Activated CD4-positive, alpha-beta memory T cell treated with anti-CD3 and anti-CD28 coated beads for 36 hours (primary cell): ENCODE measurements around the gene LPP. TPM values are rescaled to one million over a fixed set of nuclear protein-coding genes. Genes with fewer than 3 reads are reported as not detected.

Source experiments
- CTCF ChIA-PET: fragments of 350-600 bp; sonication (Branson Sonifier 250); formaldehyde crosslinking; loops from one replicate; lab custom pipeline; 2021; ENCODE audit warnings: antibody characterized with exemption, inconsistent platforms; lab: Charles Lee
- POLR2A ChIA-PET: fragments of 350-600 bp; sonication (Branson Sonifier 250); formaldehyde crosslinking; loops from one replicate; lab custom pipeline; 2021; ENCODE audit warnings: antibody characterized with exemption; lab: Charles Lee
- DNase-seq: peaks from one replicate; pipeline ENCODE4 v3.0.0-alpha.2; 2020
- H3K27ac Mint-ChIP-seq: one replicate; pipeline ENCODE4 v1.8.0; 2021; ENCODE audit warnings: mixed read lengths
- H3K27me3 Mint-ChIP-seq: one replicate; pipeline ENCODE4 v1.8.0; 2021; ENCODE audit warnings: mixed read lengths
- H3K36me3 Mint-ChIP-seq: one replicate; pipeline ENCODE4 v1.8.0; 2021; ENCODE audit warnings: mixed read lengths
- H3K4me1 Mint-ChIP-seq: one replicate; pipeline ENCODE4 v1.8.0; 2021; ENCODE audit warnings: low read depth, mixed read lengths
- H3K4me3 Mint-ChIP-seq: one replicate; pipeline ENCODE4 v1.8.0; 2021; ENCODE audit warnings: mild to moderate bottlenecking, mixed read lengths
- H3K9me3 Mint-ChIP-seq: one replicate; pipeline ENCODE4 v1.8.0; 2021; ENCODE audit warnings: mixed read lengths
- intact Hi-C: fragments of 100-400 bp; cut with micrococcal nuclease; formaldehyde crosslinking; loops from one replicate; pipeline ENCODE4 v1.15.1; 2023
- total RNA-seq, 2 experiments: library from RNA; stranded (reverse); gene quantifications; one replicate each; pipeline ENCODE4 v1.2.3, GENCODE V29; 2021

LPP gene
- total RNA-seq, 2 experiments from 2014 or later, result 41.0 to 43.6 TPM

GRCh38 chr3:188578576-188579363 lies 424.8 kb downstream of the LPP start:
- H3K27ac Mint-ChIP-seq, result no peak overlapping the region

GRCh38 chr3:188580223-188580622 lies 426.3 kb downstream of the LPP start:
- POLR2A ChIA-PET, result no interaction called here
- intact Hi-C loops, result loop anchor here (5.0 to 10.0 kb wide), 4 partner anchors 145 to 655 kb away; no protein-coding TSS in a partner anchor

More at GRCh38 chr3:188578576-188579363, 424.8 kb downstream of the LPP start:
- DNase-seq, result peak; percentile 48
- ChIA-PET CTCF (no interaction called here), POLR2A (no interaction called here)
- Mint-ChIP-seq H3K4me1 (peaks cover 12% of the 10 kb centered on the region), H3K4me3 (no peak overlapping the region), H3K36me3 (peaks cover 6% of the 10 kb centered on the region), H3K27me3 (no peaks in the 10 kb centered on the region), H3K9me3 (no peaks in the 10 kb centered on the region)
- intact Hi-C loops, result no loop called here

GRCh38 chr3:188580659-188581058 lies 426.7 kb downstream of the LPP start:
- H3K4me3 Mint-ChIP-seq, result no peak overlapping the region
- peaks cover 21% of the 10 kb centered on the region for H3K4me1 Mint-ChIP-seq
- peaks cover 6% of the 10 kb centered on the region for H3K36me3 Mint-ChIP-seq
- H3K27me3 Mint-ChIP-seq, result no peaks in the 10 kb centered on the region
- H3K9me3 Mint-ChIP-seq, result no peaks in the 10 kb centered on the region
- ChIA-PET POLR2A (no interaction called here), CTCF (no interaction called here)
- DNase-seq, result no peak
- H3K27ac Mint-ChIP-seq, result no peak overlapping the region
- intact Hi-C loops, result loop anchor here (5.0 to 10.0 kb wide), 4 partner anchors 144 to 656 kb away; no protein-coding TSS in a partner anchor

More at GRCh38 chr3:188580223-188580622, 426.3 kb downstream of the LPP start:
- Mint-ChIP-seq H3K4me1 (peaks cover 19% of the 10 kb centered on the region), H3K36me3 (peaks cover 6% of the 10 kb centered on the region), H3K27ac (no peak overlapping the region), H3K4me3 (no peak overlapping the region), H3K27me3 (no peaks in the 10 kb centered on the region), H3K9me3 (no peaks in the 10 kb centered on the region)
- no peak for DNase-seq
- CTCF ChIA-PET, result no interaction called here

GRCh38 chr3:188581365-188581764 lies 427.4 kb downstream of the LPP start:
- Mint-ChIP-seq H3K4me1 (peaks cover 21% of the 10 kb centered on the region), H3K27me3 (no peaks in the 10 kb centered on the region), H3K4me3 (no peak overlapping the region), H3K27ac (no peak overlapping the region), H3K36me3 (peaks cover 2% of the 10 kb centered on the region), H3K9me3 (no peaks in the 10 kb centered on the region)
- ChIA-PET CTCF (no interaction called here), POLR2A (no interaction called here)
- intact Hi-C loops, result loop anchor here (5.0 to 10.0 kb wide), 4 partner anchors 143 to 657 kb away; no protein-coding TSS in a partner anchor
- DNase-seq, result no peak

GRCh38 chr3:188581792-188582191 lies 427.8 kb downstream of the LPP start:
- DNase-seq, result no peak
- H3K9me3 Mint-ChIP-seq, result no peaks in the 10 kb centered on the region
- POLR2A ChIA-PET, result no interaction called here
- no peak overlapping the region for H3K27ac Mint-ChIP-seq
- CTCF ChIA-PET, result interaction anchor here (1.0 kb wide), 1 partner anchor 842 kb away, joined by 3 read pairs; no protein-coding TSS in a partner anchor
- no peaks in the 10 kb centered on the region for H3K27me3 Mint-ChIP-seq
- intact Hi-C loops, result loop anchor here (2.0 to 10.0 kb wide), 5 partner anchors 143 to 839 kb away; no protein-coding TSS in a partner anchor
- H3K4me1 Mint-ChIP-seq, result peaks cover 21% of the 10 kb centered on the region
- H3K36me3 Mint-ChIP-seq, result no peaks in the 10 kb centered on the region
- H3K4me3 Mint-ChIP-seq, result no peak overlapping the region

GRCh38 chr3:188583341-188584161 lies 429.6 kb downstream of the LPP start:
- ChIA-PET CTCF (interaction anchor here (1.1 to 2.7 kb wide), 3 partner anchors 166 to 843 kb away, joined by 3 to 21 read pairs (median 7); no protein-coding TSS in a partner anchor), POLR2A (interaction anchor here (0.8 to 1.2 kb wide), 2 partner anchors 204 to 843 kb away, joined by 3 to 5 read pairs; no protein-coding TSS in a partner anchor)
- Mint-ChIP-seq H3K4me3 (no peak overlapping the region), H3K9me3 (no peaks in the 10 kb centered on the region), H3K27me3 (no peaks in the 10 kb centered on the region), H3K27ac (no peak overlapping the region), H3K4me1 (peaks cover 19% of the 10 kb centered on the region), H3K36me3 (no peaks in the 10 kb centered on the region)
- intact Hi-C loops, result loop anchor here (1.0 to 10.0 kb wide), 8 partner anchors 117 to 841 kb away; no protein-coding TSS in a partner anchor
- peak; percentile 35 for DNase-seq

- CTCF ChIA-PET, result interaction anchor here (1.1 to 2.7 kb wide), 3 partner anchors 165 to 844 kb away, joined by 3 to 21 read pairs (median 7); no protein-coding TSS in a partner anchor
- DNase-seq, result peak; percentile 31
- no peak overlapping the region for H3K4me3 Mint-ChIP-seq
These were observed 430.2 kb downstream of the LPP start for GRCh38 chr3:188584162-188584529.

GRCh38 chr3:188584958-188585689 lies 431.2 kb downstream of the LPP start:
- ChIA-PET POLR2A (interaction anchor here (1.2 kb wide), 1 partner anchor 844 kb away, joined by 3 read pairs; no protein-coding TSS in a partner anchor), CTCF (interaction anchor here (2.3 to 2.7 kb wide), 2 partner anchors 370 to 845 kb away, joined by 7 to 21 read pairs; no protein-coding TSS in a partner anchor)
- intact Hi-C loops, result loop anchor here (1.0 to 10.0 kb wide), 8 partner anchors 116 to 660 kb away; no protein-coding TSS in a partner anchor
- H3K4me3 Mint-ChIP-seq, result peak overlapping the region; percentile 42
- H3K36me3 Mint-ChIP-seq, result no peaks in the 10 kb centered on the region
- H3K4me1 Mint-ChIP-seq, result peaks cover 13% of the 10 kb centered on the region
- no peaks in the 10 kb centered on the region for H3K9me3 Mint-ChIP-seq
- H3K27ac Mint-ChIP-seq, result peak overlapping the region; percentile 19
- DNase-seq, result no peak
- no peaks in the 10 kb centered on the region for H3K27me3 Mint-ChIP-seq

More at GRCh38 chr3:188584162-188584529, 430.2 kb downstream of the LPP start:
- no peaks in the 10 kb centered on the region for H3K36me3 Mint-ChIP-seq
- H3K27me3 Mint-ChIP-seq, result no peaks in the 10 kb centered on the region
- H3K27ac Mint-ChIP-seq, result no peak overlapping the region
- peaks cover 13% of the 10 kb centered on the region for H3K4me1 Mint-ChIP-seq
- intact Hi-C loops, result loop anchor here (1.0 to 10.0 kb wide), 7 partner anchors 117 to 659 kb away; no protein-coding TSS in a partner anchor
- POLR2A ChIA-PET, result interaction anchor here (0.8 to 1.2 kb wide), 2 partner anchors 204 to 844 kb away, joined by 3 to 5 read pairs; no protein-coding TSS in a partner anchor
- H3K9me3 Mint-ChIP-seq, result no peaks in the 10 kb centered on the region

GRCh38 chr3:188589071-188589470 lies 435.1 kb downstream of the LPP start:
- no peaks in the 10 kb centered on the region for H3K27me3 Mint-ChIP-seq
- peaks cover 9% of the 10 kb centered on the region for H3K4me1 Mint-ChIP-seq
- no peaks in the 10 kb centered on the region for H3K36me3 Mint-ChIP-seq
- no peak overlapping the region for H3K27ac Mint-ChIP-seq
- CTCF ChIA-PET, result interaction anchor here (1.1 kb wide), 1 partner anchor 851 kb away, joined by 3 read pairs; no protein-coding TSS in a partner anchor
- H3K9me3 Mint-ChIP-seq, result no peaks in the 10 kb centered on the region
- no peak overlapping the region for H3K4me3 Mint-ChIP-seq
- intact Hi-C loops, result loop anchor here (10.0 kb wide), 3 partner anchors 136 to 664 kb away; no protein-coding TSS in a partner anchor
- DNase-seq, result no peak
- POLR2A ChIA-PET, result no interaction called here

- CTCF ChIA-PET, result interaction anchor here (1.1 kb wide), 1 partner anchor 851 kb away, joined by 3 read pairs; no protein-coding TSS in a partner anchor
- DNase-seq, result no peak
- POLR2A ChIA-PET, result no interaction called here
- Mint-ChIP-seq H3K27ac (no peak overlapping the region), H3K4me1 (peaks cover 6% of the 10 kb centered on the region), H3K4me3 (no peak overlapping the region), H3K27me3 (no peaks in the 10 kb centered on the region), H3K9me3 (no peaks in the 10 kb centered on the region), H3K36me3 (no peaks in the 10 kb centered on the region)
- intact Hi-C loops, result loop anchor here (10.0 kb wide), 3 partner anchors 135 to 665 kb away; no protein-coding TSS in a partner anchor
These were observed 435.8 kb downstream of the LPP start for GRCh38 chr3:188589771-188590170.

- ChIA-PET POLR2A (no interaction called here), CTCF (no interaction called here)
- Mint-ChIP-seq H3K27ac (no peak overlapping the region), H3K36me3 (no peaks in the 10 kb centered on the region), H3K4me3 (no peak overlapping the region), H3K4me1 (no peaks in the 10 kb centered on the region), H3K27me3 (no peaks in the 10 kb centered on the region), H3K9me3 (no peaks in the 10 kb centered on the region)
- intact Hi-C loops, result no loop called here
- no peak for DNase-seq
These were observed 436.6 kb downstream of the LPP start for GRCh38 chr3:188590557-188590956.
